ENCODE data around the gene CHRM1.

Gene CHRM1

DNA sequence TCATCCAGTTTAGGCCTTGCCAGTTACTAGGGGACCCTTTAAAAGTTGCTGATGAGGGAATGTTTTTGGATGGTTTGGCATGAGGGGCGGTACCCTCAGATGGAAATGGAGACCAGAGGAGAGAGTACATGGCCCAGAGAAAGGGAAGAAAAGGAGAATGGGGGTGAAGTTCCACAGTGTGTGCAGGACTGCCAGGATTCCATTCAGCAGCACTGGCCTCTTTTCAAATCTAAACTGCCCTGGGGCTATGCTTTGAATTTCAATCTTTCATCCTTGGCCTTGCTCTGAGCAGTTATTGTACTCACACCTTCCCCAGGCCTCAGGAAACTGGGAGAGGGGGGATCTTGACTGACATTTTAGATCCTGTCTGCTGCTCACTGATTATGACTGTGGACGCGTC lies 37.5 kb downstream of the CHRM1 start:
- H3K27ac ChIP-seq (ENCODE audit: extremely low read depth, low read depth, low read length) = 0 out of 2 replicates have a peak overlapping the region, but pooled peaks have one; percentile 26
- peaks cover 26 to 81% of the 10 kb centered on the region in 2 experiments; a peak in 2 of 3 replicates for H3K36me3 ChIP-seq (ENCODE audit: control insufficient read depth in 2 of 2, insufficient read depth in 1 of 2, low read length in 2 of 2)
- CTCF ChIA-PET = interaction anchor here (0.7 to 2.0 kb wide), 10 partner anchors 8 to 750 kb away, joined by 3 to 10 read pairs (median 4); no protein-coding TSS in a partner anchor
- H3K4me1 ChIP-seq (ENCODE audit: control insufficient read depth, insufficient read depth, low read length) = no peaks in the 10 kb centered on the region
- H3K9me3 ChIP-seq (ENCODE audit: control insufficient read depth, insufficient read depth, low read depth, low read length) = no peaks in the 10 kb centered on the region
- TF ChIP-seq PRDM1 (tag by site-specific recombination; IDR thresholded peaks at IDR 0.05) (peak; percentile 72), HOXD13 (CRISPR knock-in tag; IDR thresholded peaks at IDR 0.05; ENCODE audit: borderline replicate concordance) (no peak), ZNF626 (tag by site-specific recombination; IDR thresholded peaks at IDR 0.05) (no peak), ZNF560 (tag by site-specific recombination; IDR thresholded peaks at IDR 0.05; ENCODE audit: borderline replicate concordance) (no peak), ZNF37A (tag by site-specific recombination; IDR thresholded peaks at IDR 0.05) (no peak)
- peak overlapping the region; percentile 4; the same call in 1 of the 2 replicates for H3K4me3 ChIP-seq (ENCODE audit: low read depth, low read length)
- POLR2A ChIA-PET = interaction anchor here (1.0 to 8.7 kb wide), 7 partner anchors 10 to 156 kb away, joined by 3 to 91 read pairs (median 5); partner anchors contain the start of genes HNRNPUL2, TMEM179B, TTC9C and WDR74

GRCh38 chr11:62882788-62883501 lies 38.2 kb downstream of the CHRM1 start:
- ChIA-PET CTCF (interaction anchor here (0.6 to 2.4 kb wide), 5 partner anchors 16 to 97 kb away, joined by 3 to 10 read pairs (median 4); no protein-coding TSS in a partner anchor), POLR2A (interaction anchor here (0.5 to 8.7 kb wide), 11 partner anchors 8 to 218 kb away, joined by 3 to 91 read pairs (median 7); partner anchors contain the start of genes C11orf98, CSKMT, STX5 and TMEM179B)
- peak overlapping the region; percentile 98; the same call in 1 of the 2 replicates for H3K27ac ChIP-seq (ENCODE audit: extremely low read depth, low read depth, low read length)
- peaks cover 26 to 77% of the 10 kb centered on the region in 2 experiments; a peak in 2 of 3 replicates for H3K36me3 ChIP-seq (ENCODE audit: control insufficient read depth in 2 of 2, insufficient read depth in 1 of 2, low read length in 2 of 2)
- peak overlapping the region; percentile 93 for H3K4me3 ChIP-seq (ENCODE audit: low read depth, low read length)
- no peaks in the 10 kb centered on the region for H3K4me1 ChIP-seq (ENCODE audit: control insufficient read depth, insufficient read depth, low read length)
- TF ChIP-seq, protein P1, sequence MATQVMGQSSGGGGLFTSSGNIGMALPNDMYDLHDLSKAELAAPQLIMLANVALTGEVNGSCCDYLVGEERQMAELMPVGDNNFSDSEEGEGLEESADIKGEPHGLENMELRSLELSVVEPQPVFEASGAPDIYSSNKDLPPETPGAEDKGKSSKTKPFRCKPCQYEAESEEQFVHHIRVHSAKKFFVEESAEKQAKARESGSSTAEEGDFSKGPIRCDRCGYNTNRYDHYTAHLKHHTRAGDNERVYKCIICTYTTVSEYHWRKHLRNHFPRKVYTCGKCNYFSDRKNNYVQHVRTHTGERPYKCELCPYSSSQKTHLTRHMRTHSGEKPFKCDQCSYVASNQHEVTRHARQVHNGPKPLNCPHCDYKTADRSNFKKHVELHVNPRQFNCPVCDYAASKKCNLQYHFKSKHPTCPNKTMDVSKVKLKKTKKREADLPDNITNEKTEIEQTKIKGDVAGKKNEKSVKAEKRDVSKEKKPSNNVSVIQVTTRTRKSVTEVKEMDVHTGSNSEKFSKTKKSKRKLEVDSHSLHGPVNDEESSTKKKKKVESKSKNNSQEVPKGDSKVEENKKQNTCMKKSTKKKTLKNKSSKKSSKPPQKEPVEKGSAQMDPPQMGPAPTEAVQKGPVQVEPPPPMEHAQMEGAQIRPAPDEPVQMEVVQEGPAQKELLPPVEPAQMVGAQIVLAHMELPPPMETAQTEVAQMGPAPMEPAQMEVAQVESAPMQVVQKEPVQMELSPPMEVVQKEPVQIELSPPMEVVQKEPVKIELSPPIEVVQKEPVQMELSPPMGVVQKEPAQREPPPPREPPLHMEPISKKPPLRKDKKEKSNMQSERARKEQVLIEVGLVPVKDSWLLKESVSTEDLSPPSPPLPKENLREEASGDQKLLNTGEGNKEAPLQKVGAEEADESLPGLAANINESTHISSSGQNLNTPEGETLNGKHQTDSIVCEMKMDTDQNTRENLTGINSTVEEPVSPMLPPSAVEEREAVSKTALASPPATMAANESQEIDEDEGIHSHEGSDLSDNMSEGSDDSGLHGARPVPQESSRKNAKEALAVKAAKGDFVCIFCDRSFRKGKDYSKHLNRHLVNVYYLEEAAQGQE (tag by site-specific recombination; IDR thresholded peaks at IDR 0.05) = no peak
- TF ChIP-seq MYNN (tag by site-specific recombination; IDR thresholded peaks at IDR 0.05; ENCODE audit: borderline replicate concordance) (no peak), ZNF792 (tag by site-specific recombination; IDR thresholded peaks at IDR 0.05) (no peak), ZNF202 (tag by site-specific recombination; IDR thresholded peaks at IDR 0.05; ENCODE audit: borderline replicate concordance) (no peak), ZNF529 (tag by site-specific recombination; IDR thresholded peaks at IDR 0.05; ENCODE audit: insufficient replicate concordance) (no peak)
- no peaks in the 10 kb centered on the region for H3K9me3 ChIP-seq (ENCODE audit: control insufficient read depth, insufficient read depth, low read depth, low read length)

DNA sequence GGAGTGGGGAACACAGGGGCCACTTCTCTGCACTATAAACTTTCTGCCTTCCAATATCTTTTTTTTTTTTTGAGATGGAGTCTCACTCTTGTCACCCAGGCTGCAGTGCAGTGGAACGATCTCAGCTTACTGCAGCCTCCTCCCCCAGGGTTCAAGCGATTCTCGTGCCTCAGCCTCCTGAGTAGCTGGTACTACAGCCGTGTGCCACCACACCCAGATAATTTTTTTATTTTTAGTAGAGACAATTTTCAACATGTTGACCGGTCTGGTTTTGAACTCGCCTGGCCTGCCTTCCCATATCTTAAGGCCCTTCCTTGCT lies 38.8 kb downstream of the CHRM1 start:
- TF ChIP-seq ZNF23 (tag by site-specific recombination; IDR thresholded peaks at IDR 0.05; ENCODE audit: borderline replicate concordance) (no peak), ZNF114 (tag by site-specific recombination; IDR thresholded peaks at IDR 0.05) (no peak), REPIN1 (tag by site-specific recombination; IDR thresholded peaks at IDR 0.05; ENCODE audit: low read depth) (no peak), GLIS1 (tag by site-specific recombination; IDR thresholded peaks at IDR 0.05) (no peak), ZNF169 (tag by site-specific recombination; IDR thresholded peaks at IDR 0.05) (no peak), ZSCAN5A (tag by site-specific recombination; IDR thresholded peaks at IDR 0.05) (no peak), PBX3 (CRISPR knock-in tag; IDR thresholded peaks at IDR 0.05) (no peak)
- peaks cover 22 to 77% of the 10 kb centered on the region in 2 experiments; a peak in 2 of 3 replicates for H3K36me3 ChIP-seq (ENCODE audit: control insufficient read depth in 2 of 2, insufficient read depth in 1 of 2, low read length in 2 of 2)
- ChIA-PET POLR2A (interaction anchor here (0.5 to 8.7 kb wide), 12 partner anchors 8 to 291 kb away, joined by 3 to 91 read pairs (median 11); partner anchors contain the start of genes C11orf98, CSKMT, HNRNPUL2 and STX5), CTCF (interaction anchor here (0.6 to 2.4 kb wide), 7 partner anchors 12 to 97 kb away, joined by 3 to 10 read pairs (median 3); no protein-coding TSS in a partner anchor)
- H3K9me3 ChIP-seq (ENCODE audit: control insufficient read depth, insufficient read depth, low read depth, low read length) = no peaks in the 10 kb centered on the region
- no peaks in the 10 kb centered on the region for H3K4me1 ChIP-seq (ENCODE audit: control insufficient read depth, insufficient read depth, low read length)
- H3K27ac ChIP-seq (ENCODE audit: extremely low read depth, low read depth, low read length) = peak overlapping the region; percentile 98
- peak overlapping the region; percentile 93 for H3K4me3 ChIP-seq (ENCODE audit: low read depth, low read length)
